HG02885 (cell line): ENCODE data around the gene ALX3.
"Not testable (repeated sequence)": the region's sequence is repeated elsewhere in the genome, so short reads cannot be mapped to it uniquely, and the experiment has no call there.

Experiments
- ATAC-seq: cut with Tn5 transposase; IDR thresholded peaks from one replicate; pipeline ENCODE4 v1.9.1; 2021; ENCODE audit warnings: mild to moderate bottlenecking; ENCODE audit not compliant: unreplicated experiment, poor library complexity

Gene ALX3

GRCh38 chr1:110091381-110091780 is 20.9 kb upstream of the ALX3 start:
- ATAC-seq: no peak

GRCh38 chr1:110089561-110090275 is 19.2 kb upstream of the ALX3 start:
- ATAC-seq: no peak

GRCh38 chr1:110088739-110089316 is 18.4 kb upstream of the ALX3 start:
- no peak for ATAC-seq

- peak; percentile 64 for ATAC-seq
Measured at GRCh38 chr1:110087812-110088738, 17.6 kb upstream of the ALX3 start.

GRCh38 chr1:110086961-110087360 is 16.5 kb upstream of the ALX3 start:
- no peak for ATAC-seq

- ATAC-seq: no peak
Measured at GRCh38 chr1:110085671-110086070, 15.2 kb upstream of the ALX3 start.

- no peak for ATAC-seq
Measured at GRCh38 chr1:110084227-110085078, 14.0 kb upstream of the ALX3 start.

- ATAC-seq: no peak
Measured at GRCh38 chr1:110083866-110084226, 13.4 kb upstream of the ALX3 start.

- no peak for ATAC-seq
Measured at GRCh38 chr1:110083061-110083865, 12.8 kb upstream of the ALX3 start.

GRCh38 chr1:110082477-110082876 is 12.0 kb upstream of the ALX3 start:
- no peak for ATAC-seq

GRCh38 chr1:110081061-110081460 is 10.6 kb upstream of the ALX3 start:
- ATAC-seq: no peak

GRCh38 chr1:110079995-110080394 is 9.5 kb upstream of the ALX3 start:
- not testable (repeated sequence) for ATAC-seq

GRCh38 chr1:110076789-110077500 is 6.5 kb upstream of the ALX3 start:
- no peak for ATAC-seq

- ATAC-seq: no peak
Measured at GRCh38 chr1:110074166-110074565, 3.7 kb upstream of the ALX3 start.

GRCh38 chr1:110070282-110070669 is 196 bp downstream of the ALX3 start:
- no peak for ATAC-seq

GRCh38 chr1:110069404-110070281 is 829 bp downstream of the ALX3 start:
- no peak for ATAC-seq

GRCh38 chr1:110068646-110069403 is 1.6 kb downstream of the ALX3 start:
- no peak for ATAC-seq
